GM21825 (cell line): ENCODE data around the gene REV3L.

ENCODE experiments used
- ATAC-seq: cut with Tn5 transposase; IDR thresholded peaks from one replicate; pipeline ENCODE4 v1.9.1; 2021; ENCODE audit warnings: mild to moderate bottlenecking, moderate library complexity; ENCODE audit not compliant: unreplicated experiment

REV3L gene

DNA sequence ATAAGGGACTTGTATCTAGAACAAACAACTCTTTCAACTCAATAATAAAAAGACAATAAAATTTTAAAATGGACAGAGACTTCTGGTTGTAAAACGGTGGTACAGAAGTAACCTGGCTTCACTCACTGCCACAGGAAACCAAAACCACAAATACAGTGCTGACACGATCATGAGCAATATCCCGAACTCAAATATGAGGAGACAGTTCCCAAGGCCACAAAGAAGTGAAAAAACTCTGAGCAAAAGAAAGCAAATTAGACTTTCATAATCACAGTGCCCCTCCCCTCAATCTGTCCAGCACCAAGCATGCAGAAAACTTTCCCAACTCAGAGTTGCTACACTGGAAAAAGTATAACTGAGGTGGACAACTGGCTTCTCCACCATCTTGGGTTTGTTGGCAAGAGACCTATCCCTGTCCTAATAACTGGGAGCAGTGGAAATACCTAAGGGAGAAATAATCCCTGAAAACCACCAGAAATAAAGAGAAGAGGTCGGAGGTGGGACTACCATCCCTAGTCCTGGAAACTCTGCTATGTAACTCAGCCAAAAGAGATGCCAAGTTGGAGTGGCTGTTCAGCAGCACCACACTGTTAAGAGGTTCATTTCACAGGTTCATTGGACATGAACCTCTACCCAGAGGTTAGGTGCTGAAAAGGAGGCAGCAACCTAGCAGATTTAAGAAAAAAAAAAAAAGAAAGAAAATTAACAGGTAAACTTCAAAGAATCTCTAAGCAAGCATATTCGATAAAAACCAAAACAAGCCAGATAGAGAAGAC, 55.5 kb downstream of the REV3L start:
- peak; percentile 66 for ATAC-seq

DNA sequence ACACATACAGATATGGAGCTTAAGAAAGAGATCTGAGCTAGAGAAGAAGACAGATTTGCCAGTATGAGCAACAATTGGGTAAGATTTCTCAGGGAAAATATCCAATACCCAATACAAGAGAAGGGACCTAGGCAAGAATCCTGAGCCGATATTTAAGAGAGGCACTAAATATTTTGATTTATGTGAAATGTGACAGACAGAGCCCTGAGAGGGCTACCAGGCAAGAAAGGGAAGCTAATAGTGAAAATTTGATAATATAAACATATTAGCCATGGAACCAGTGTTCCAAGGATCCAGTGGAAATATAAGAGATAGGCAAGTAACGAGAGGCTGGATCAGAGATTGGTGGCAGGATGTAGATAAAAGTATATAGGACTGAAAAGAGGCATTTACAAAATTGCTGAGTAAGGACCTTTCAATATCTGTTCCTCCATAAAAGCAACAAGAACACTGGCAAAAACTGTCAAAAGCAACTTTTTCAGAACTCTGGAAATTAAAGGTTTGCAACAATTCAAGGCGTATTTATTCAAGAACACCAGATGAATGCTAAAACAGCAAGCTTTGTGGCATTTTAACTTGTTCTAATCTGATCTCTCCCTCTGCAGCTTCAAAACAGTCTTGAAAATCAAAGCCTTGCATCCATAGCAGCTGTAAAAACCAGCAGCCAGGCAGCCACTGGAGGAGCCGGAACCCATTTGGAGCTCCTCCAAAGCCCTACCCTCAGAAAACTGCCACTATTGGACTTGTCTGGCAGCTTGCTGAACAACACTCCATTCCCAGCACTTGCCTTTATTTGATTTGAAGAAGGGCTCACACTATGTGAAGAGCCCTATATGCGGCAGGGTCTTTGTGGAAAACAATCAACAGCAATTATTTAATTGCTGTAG, 58.8 kb downstream of the REV3L start:
- ATAC-seq, result no peak

DNA sequence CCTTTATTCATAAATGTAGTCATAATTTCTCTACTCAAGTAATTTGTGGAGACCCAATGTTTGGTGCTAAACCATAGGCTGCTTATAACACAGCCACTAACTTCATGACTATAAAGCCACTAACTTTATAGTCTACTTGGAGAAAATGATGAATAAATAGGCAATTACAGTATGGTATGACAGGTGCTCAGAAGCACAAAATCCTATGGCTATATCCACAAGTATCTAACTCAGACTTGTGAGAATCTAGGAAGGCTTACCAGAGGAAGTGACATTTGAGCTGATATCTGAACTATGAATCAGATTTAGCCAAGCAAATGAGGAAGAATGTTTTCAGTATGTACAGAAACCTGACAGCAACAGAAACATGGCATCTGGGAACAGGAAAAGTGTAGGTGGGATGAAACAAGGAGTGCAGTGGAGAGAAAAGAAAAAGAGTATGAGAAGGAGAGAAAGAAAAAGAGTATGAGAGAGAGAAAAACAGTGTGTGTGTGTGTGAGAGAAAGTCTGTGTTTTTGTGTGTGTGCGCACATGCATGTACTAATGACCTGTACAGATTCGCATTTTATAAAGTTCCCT, 59.9 kb downstream of the REV3L start:
- no peak for ATAC-seq

DNA sequence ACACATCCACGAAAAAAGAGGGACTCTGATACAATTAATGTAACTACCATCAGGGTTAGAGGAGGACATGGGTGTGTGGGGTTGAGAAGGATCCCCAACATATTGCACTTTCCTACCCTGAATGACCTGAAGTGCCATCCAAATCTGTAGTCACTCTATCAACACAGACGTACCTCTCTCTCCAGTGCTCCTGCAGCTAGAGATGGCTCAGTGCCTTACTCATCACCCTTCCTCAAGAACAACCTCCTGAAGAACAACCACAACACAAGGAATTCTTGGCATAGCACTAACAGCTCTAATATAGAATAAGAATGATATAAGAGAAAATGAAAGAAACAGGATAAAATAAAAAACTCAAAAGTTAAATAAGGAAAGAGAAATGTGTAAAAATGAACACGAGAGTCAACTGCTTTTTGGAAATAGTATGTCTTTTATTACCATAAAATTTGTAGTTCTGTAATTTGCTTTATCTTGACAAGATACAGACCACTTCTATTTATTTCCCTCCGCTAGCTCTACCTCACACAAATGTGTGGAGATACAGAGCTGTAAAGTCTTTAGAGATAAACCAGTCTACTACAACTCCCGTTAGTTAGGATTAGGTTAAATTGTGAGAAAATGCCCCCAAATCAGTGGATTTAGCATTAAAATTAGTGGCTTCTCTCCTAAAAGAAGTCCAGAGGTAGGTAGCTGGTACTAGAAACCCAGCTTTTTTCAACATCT, 63.9 kb downstream of the REV3L start:
- ATAC-seq, result no peak

DNA sequence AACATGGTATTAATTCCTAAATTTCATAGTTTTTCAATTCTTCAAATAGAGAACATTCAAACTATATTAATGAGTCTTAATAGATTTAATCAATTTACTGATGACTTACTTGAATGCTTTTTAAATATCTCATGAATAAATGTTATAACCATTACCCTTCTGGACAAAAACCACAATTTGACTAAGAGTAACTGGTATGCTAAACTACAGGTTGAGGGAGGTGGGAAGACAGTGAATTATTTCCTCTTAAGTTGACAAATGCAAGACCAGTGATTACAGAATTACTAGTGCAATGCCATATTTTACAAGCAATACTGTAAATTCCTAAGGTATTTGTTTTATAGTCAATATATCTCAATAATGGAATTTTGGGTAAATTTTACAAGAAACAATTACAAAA, 65.1 kb downstream of the REV3L start:
- ATAC-seq, result no peak

DNA sequence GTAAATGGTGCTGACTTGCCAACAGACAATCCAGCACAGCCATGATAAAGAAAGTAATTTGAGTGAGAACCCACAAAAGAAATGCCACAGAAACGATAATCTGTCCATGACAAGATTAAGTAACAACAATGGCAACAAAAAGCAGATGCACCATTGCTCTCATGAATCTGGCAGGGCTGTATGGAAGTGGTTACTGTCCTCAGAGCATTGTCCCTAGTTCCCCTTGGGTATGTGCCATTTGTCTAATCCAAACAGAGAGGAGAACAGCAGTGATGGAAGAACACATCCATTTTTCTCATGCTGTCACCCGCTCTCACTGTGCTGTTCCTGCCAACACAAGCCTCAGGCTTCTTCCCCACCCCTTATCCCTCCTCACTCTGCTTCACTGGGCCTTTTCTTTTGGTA, 65.8 kb downstream of the REV3L start:
- no peak for ATAC-seq

DNA sequence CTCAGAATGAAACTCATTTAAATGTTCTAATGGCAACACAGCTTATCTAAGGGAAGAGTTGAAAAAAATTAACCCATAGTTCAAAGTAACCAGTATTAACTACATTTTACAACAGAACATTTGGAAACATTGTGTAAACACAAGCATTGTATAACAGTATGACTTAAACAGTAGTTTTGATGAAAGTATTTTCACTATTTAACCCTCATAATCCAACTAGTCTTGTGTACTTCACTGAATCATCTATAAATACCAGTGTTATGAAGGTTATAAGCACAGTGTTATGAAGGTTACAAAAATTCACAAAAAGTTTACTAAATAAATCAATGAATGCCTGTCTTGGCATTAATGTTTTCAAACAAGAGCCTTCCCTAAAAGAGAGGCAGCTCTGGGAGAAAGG, 66.5 kb downstream of the REV3L start:
- ATAC-seq, result no peak

DNA sequence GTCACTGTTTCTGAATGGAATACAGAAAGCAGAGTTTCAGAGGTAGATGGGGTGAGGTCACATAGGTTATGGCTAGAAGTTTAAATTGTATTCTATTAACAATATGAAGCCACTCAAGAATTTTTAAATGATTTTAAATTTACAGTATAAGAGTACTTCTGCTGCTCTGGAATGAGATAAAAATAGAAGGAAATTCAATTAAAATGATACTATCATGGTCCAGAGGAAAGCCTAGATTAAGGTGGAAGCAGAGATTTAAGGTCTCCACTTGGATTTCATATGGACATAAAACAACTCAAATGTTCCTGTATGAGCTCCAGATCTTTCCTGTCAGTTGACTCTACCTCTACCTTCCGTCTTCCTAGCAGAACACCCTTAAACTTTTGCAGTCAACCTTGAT, 68.6 kb downstream of the REV3L start:
- no peak for ATAC-seq

DNA sequence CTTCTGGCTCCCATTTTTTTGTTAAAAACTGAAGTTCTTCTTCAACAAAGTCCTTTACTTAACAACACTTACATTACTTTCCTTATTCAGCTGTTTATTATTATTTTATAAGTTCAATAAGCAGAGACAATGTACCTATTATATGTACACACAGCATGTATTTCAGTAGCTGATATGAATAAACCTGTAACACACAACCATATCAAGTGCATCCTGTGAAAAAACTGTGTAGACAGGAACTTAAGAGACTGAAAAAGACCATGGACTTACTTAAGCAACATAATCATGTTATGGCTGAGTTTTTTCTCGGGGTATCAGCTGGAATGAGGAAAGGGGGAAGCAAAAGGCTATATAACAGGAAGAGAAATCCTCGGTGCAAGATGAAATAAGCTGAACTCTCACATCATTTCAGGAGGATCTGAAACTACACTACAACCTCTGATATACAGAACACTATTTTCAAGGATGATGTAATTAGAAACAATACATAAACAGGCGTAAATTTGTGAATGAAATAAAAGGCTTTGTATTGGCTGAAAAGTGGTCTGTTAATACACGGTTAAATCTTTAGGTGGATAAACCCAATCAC, 70.9 kb downstream of the REV3L start:
- peak; percentile 40 for ATAC-seq

DNA sequence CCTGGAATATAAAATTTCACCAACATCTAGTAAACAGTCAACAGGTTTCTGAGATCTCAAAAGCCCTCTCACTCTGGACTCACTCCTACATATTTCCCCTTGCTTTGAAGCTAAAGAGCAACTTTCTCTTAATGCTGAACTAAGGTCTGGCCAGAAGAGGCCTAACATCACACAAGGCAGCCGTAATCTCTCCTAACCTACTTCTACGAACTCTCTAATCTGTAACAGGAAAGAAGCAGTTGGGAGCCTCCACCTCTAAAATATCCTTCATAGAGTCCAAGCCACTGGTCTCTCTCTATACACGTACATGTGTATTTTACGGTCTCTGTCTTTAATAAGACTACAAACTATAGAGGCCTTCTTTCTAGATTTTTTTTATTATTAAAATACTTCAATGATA, 72.0 kb downstream of the REV3L start:
- no peak for ATAC-seq

DNA sequence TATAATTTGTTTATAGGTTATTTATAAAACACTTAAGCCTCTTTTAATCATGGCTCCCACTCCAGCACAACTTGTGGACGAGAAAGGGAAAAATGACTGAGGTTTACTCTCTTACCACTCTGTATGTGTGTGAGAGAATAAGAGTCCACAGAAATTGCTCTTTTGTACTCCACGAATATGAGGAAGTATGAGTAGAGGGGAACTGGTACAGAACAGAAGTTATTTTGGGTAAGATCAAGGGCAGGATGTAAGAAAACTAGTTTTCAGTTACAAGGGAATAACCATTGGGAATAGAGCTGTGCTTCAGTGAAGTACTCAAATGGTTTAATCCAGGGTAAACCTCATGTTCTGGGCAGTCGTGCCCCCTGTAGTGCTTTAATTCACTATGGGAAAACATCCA, 72.6 kb downstream of the REV3L start:
- no peak for ATAC-seq

DNA sequence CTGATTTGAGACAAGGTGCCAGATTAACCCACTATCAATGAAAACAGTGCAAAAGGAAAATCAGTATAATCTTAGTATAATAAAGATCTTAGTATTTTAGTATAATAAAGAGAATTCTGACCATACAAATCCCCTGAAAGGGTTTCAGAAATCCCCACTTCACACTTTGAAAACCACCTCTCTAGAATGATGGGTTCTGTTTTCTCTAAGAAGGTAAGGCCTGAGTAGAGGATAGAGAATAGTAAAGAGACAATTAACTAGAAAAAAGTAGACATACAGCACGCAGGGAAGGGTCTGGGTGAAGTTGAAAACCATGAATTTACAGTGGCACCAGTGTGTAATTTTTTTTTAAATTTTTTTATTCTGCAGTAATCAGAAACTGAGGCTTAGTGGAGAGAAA, 73.6 kb downstream of the REV3L start:
- ATAC-seq, result no peak

DNA sequence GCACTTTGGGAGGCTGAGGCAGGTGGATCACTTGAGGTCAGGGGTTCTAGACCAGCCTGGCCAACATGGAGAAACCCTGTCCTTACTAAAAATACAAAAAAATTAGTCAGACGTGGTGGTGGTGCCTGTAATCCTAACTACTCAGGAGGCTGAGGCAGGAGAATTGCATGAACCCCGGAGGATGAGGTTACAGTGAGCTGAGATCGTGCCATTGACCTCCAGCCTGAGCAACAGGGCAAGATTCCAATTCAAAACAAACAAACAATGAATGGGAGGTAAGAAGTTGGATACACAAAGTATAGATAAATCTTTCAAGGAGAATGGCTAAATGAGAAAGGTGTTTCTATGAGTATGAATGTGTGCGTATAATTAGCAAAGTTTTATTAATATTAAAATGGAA, 75.3 kb downstream of the REV3L start:
- no peak for ATAC-seq

DNA sequence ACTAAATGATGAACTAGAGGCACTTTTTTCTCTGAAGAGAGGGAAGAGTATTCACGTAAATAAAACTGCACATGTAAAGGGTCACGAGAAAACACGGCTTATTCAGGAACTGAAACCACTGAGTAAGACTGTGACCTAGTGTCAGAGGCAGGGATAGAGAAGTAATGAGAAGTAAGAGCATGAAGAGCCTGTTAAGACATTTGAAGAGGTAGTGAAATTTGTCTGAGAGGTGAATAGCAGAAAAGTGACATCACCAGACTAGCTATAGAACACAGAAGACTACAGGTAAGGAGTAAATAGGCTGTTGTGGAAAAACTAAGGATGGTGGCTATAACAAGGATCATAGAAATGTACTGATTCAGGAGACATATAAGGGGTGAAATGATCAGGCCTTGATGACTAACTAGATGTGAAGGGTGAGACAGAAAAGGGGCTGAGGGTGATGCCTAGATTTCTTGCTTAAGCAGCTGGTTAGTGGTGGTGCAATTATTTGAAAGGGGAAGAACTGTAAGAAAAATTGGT, 76.8 kb downstream of the REV3L start:
- peak; percentile 98 for ATAC-seq

DNA sequence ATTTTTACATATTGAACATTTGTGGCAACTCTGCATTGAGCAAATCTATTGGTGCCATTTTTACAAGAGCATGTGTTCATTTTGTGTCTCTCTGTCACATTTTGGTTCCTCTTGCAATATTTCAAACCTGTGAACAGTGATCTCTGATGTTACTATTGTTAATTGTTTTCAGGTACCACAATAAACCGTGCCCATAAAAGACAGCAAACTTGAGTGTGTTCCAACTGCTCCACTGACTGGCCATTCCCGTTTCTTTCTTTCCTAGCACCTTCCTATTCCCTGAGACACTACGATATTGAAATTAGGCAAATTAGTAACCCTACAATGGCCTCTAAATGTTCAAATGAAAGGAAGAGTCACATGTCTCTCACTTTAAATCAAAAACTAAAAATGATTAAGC, 79.6 kb downstream of the REV3L start:
- ATAC-seq, result no peak

DNA sequence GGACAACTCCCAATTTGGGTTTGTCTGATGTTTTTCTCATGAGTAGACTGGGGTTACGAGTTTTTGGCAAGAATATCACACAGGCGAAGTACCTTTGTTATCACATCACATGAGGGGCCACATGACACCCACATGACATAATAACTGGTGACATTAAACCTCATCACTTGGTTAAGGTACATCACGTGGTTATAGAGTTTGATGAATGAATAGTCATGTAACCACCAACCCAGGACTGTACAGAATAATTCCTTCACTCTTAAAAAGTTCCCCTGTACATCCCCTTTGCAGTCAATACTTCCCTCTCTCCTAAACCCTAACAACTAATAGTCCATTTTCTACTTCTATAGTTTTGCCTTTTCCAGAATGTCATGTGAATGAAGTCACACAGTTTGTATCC, 83.4 kb downstream of the REV3L start:
- no peak for ATAC-seq

DNA sequence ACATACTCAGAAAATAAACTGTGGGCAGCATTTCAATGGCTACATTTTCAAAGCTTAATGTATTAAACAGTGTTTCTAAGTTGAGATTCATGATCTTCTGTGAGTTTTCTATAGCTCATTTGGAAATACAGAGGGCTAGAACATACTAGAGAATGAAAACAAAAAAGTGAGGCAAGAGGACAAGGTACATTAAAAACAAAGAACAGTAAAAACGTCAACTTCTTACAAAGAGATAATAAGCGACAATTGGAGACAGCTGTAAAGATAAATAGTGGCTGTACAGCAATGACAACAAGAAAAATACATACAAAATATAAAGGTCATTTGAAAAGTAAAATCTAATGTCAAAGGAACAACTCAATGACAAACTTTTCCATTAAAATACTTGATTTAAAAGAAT, 94.3 kb downstream of the REV3L start:
- no peak for ATAC-seq

DNA sequence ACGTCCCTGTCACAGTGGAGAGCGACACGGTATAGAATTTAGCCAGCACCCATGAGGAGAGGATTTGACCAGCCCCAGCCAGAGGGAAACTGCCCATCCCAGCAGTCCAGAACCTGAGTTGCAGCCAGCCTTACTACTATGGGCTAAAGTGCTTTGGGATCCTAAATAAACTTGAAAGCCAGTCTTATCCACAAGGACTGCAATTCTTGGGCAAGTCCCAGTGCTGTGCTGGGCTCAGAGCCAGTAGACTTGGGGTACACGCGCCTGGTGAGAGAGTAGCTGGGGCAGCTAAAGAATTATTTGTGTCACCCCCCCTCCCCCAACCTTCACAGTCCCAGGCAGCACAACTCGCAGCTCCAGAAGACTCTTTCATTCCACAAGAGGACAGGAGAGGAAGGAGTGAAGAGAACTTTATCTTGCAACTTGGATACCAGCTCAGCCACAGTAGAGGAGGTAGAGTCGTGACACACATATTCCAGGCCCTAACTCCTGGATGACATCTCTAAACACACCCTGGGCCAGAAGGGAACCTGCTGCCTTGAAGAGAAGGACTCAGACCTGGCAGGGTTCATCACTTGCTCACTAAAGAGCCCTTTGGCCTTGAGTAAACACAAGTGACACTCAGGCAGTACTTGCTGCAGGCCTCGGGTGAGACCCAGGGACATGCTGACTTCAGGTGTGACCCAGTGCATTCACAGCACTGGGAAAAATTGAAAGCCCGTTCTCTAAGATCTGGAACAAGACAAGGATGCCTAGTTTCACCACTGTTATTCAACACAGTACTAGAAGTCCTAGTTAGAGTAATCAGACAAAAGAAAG, 100.3 kb downstream of the REV3L start:
- ATAC-seq, result no peak

DNA sequence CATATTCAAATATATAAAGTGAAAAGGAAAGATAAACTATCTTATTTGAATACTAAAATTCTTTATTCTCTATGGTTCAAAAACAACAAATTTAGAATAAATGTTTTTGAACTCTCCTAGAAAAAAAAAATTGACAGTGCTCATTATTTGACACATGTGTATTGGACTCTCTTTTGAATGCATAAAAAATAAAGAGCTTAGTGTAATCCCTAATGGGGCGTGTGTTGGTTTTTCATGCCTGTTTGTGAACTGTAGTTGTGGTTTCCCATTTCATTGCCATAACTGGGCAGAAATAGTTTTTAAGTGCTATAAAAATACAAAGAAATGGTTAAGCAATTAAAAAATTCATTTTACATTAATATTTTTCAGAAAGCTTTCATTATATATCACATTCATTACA, 101.3 kb downstream of the REV3L start:
- no peak for ATAC-seq

DNA sequence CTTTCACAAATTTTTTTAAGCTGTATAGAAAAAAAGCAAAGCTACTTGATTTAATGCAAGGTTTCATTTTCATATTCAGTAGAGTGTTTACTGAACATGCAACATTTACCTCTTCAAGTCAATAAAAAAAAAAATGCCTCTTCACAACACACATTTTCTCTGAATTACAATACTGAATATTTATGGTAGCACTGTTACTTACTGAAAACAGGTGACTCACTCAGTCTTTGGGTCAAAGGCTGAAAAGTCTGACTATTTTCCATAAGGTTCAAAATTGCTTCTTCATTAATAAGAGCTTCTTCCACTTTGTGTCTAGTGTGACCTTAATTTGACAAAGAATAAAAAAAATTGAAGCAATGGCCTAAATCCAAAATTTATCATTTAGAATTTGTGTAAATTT, 101.9 kb downstream of the REV3L start:
- ATAC-seq, result no peak
